ENCODE measurements around the gene GRP.

GRCh38 chr18:59189746-59190145 is 30.2 kb upstream of the GRP start:
- no peak for TF ChIP-seq CTCF (IDR thresholded peaks at IDR 0.05; ENCODE audit: extremely low read depth in 1 of 2, insufficient read depth in 1 of 2, low read depth in 1 of 2, low read length in 2 of 2)
- no peak for TF ChIP-seq JUN (IDR thresholded peaks at IDR 0.05; ENCODE audit: borderline replicate concordance, insufficient read depth, insufficient read length, low read depth)
- TF ChIP-seq, protein P1, sequence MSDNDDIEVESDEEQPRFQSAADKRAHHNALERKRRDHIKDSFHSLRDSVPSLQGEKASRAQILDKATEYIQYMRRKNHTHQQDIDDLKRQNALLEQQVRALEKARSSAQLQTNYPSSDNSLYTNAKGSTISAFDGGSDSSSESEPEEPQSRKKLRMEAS (IDR thresholded peaks at IDR 0.05; ENCODE audit: insufficient read depth, insufficient read length), result no peak
- no peak for TF ChIP-seq POLR2A (IDR thresholded peaks at IDR 0.05; ENCODE audit: low read depth, low read length)
